NCI-H345 (cell line): ENCODE results near the gene KDM5C.

ENCODE experiments used
- DNase-seq: peaks from one replicate; lab custom pipeline; 2025; lab: John Stamatoyannopoulos, UW

KDM5C gene

GRCh38 chrX:53250556-53250955 lies 25.5 kb upstream of the KDM5C start:
- DNase-seq, result no peak

DNA sequence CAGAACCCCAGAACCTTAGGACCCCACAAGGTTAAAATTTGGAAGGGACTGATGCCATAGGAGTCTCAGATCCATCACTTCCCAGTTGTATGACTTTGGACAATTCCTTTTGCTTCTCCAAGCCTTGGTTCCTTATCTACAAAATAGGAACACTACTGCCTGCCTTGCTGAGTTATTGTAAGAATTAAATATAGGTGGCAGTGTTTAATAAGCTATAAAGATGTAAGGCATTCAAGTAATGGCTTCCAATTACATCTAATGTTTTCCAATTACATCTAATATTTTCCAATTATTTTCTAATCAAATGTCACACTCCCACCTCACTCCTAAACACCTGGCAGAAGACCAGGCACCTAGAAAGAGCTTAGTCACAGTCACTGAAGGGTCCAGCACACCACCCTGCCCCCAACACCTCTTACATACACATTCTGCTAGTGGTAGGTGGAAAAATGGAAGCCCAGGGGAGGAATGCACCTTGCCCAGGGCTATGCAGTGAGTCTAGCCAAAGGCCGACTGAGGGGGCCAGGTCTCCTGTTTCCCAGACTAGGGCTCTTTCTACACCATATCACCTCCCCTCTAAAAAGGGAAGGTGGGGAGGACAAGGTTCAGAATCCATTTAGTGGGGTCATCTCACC lies 24.5 kb upstream of the KDM5C start:
- DNase-seq, result no peak

DNA sequence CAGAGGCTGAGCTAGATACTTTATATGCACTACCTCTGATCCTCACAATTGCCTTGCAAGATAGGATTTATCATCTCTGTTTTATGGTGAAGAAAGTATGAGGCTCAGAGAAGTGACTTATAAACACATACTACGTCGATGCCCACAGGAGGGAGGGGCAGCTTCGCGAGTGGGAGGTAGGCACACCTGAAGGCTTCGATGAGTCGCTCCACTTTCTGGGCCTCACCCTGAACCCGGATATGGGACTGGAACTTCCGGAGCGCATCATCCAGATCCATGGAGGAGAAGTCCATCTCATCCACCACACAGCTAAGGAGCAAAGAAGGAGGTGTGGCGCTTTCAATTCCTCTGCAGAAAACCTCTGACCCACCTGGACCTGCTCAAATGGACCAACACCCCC lies 22.9 kb upstream of the KDM5C start:
- no peak for DNase-seq

- DNase-seq, result no peak
Measured at GRCh38 chrX:53246231-53246630, 21.2 kb upstream of the KDM5C start.

GRCh38 chrX:53244610-53245009 lies 19.6 kb upstream of the KDM5C start:
- DNase-seq, result no peak

DNA sequence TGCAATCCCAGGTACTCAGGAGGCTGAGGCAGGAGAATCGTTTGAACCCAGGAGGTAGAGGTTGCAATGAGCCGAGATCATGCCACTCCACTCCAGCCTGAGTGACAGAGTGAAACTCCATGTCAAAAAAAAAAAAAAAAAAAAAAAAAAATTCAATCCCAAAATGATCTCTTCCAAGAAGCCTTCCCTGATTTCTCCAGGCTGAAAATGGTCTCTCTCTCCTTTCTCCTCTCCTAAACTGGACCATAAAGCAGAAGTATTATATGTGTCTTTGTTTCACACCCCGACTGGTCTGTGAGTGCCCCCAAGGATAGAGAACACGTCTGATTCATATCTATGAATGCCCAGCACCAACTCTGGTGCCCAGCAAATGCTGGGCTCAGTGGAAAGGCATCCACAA lies 17.3 kb upstream of the KDM5C start:
- no peak for DNase-seq

DNA sequence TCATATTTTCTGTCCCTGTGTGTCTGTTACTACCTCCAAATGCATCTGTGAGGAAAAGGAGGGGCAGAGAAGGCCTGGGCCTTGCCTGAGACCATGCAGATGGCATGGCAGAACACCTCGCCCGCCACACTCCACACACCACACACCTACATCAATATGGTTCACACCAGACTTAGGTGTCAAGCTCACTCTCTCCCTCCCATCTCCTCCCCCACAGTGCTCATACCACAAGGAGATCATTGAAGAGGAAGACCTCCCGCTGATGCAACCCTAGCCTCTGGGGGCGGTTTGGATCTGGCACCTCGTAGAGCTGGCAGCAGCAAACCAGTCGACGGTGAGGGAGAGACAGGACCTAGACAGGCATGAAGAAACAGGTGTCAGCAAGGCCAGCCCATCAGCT lies 16.6 kb upstream of the KDM5C start:
- no peak for DNase-seq

DNA sequence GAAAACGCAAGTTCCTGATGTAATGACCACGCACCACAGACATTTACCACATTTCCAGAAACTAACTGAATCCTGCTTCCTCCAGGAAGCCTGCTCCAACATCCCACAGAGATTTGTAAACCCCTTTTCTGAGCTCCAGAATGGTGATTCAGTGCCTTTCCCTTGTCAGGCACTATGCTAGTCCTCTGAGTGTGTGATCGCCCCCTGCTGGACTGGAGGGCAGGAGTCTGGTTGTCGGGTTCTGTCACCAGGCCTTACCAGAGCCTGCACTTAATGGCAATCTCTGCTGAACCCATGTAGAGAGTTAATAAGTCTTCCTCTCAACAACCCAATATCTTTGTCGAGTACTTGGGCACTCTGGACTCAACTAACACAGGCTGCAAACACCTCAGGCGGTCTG lies 14.5 kb upstream of the KDM5C start:
- no peak for DNase-seq

- DNase-seq, result no peak
Measured at GRCh38 chrX:53237056-53237455, 12.0 kb upstream of the KDM5C start.

- DNase-seq, result no peak
Measured at GRCh38 chrX:53236025-53236679, 11.1 kb upstream of the KDM5C start.

GRCh38 chrX:53235566-53235965 lies 10.6 kb upstream of the KDM5C start:
- no peak for DNase-seq

- DNase-seq, result no peak
Measured at GRCh38 chrX:53234484-53234883, 9.5 kb upstream of the KDM5C start.

GRCh38 chrX:53233536-53233935 lies 8.5 kb upstream of the KDM5C start:
- DNase-seq, result no peak

GRCh38 chrX:53230116-53230515 lies 5.1 kb upstream of the KDM5C start:
- DNase-seq, result no peak

DNA sequence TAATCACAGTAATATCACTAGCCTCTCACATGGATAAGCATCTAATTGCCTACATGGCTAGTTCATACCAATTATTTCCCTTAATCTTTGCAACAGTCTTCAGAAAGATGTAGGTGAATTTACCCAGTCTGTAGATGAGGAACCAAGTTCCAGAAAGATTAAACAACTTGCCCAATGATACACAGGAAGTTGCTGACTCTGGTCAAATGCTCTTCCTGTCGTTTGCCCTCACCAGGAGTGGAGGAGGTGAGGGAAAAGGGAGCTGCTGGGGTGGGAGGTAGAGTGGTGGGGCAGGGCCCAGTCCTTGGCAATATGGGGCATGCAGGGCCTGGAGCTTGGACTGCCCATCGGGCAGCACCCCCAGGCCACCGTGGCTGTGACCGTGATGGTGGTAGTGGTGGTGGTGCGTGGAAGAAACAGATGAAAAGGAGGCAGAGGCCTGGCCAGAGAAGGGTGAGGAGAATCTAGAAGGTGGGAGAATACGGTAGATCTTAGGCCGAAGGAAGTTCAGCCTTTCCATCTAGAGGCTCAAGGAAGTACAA lies 2.3 kb upstream of the KDM5C start:
- no peak for DNase-seq

DNA sequence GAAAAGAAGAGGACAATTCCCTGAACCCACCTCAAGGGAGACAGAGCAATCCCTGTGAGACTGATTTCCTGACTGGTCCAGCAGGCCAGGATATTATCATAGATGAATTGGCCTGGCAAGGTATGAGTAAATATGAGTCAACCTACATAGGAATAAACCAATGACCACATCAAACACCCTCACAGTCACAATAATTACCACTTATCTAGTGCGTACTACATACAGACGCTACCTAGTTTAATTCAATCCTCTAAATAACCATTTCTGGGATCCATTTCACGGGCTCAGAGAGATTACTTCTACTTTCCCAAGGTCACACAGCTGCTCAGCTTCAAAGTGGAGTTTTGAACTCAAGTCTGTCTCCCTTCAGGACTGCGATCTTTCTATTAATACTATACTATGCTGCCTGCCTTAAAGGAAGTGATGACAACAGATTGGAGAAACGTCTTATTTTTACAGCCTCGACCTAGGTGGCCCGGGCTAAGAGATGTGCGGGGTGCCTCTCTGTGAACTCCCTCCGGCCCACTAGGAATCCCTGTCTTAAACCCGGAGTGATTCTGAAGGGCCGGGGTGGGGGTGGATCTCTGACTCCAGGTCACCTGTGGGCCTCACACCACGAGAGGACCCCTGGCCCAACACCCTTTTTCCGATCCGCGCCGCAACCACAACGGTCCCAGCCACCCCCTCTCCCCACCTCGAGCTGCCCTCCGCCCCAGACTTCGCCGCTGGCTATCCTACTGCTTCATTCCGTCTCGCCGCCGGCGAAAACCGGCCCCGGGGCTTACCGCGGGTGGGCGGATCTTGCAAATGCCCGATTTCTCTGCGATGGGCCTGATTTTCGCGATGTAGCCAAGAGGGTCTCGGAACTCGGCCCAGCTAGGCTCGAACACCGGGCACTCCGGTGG lies 800 bp downstream of the KDM5C start:
- no peak for DNase-seq

DNA sequence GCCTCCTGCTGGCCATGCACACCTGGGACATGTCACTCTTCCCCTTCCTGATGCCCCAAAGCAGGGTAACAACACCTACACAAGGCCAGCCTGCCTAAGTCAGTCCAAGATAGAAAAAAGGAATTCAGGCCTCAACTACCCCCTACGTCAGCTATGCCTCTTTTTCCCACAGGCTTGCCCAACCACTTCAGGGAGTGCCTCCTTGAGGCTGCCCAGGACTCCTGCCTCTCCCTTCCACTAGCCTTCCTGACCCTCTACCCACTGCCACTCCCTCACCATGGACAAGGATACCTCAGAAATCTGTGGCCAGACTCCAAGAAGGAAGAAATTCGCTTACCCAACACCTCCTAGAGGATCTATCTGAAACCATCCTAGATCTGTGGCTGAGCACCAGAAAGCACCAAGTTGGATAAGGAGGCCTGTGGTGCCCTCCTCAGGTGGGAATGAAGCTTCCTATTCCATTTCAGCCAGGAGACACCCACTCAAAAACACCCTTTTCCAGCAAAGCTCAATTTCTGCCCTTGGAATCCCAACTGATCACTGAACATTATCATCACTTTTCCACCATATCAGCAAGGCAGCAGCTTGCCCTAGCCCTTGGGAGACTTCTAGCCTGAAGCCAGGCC lies 1.8 kb downstream of the KDM5C start:
- DNase-seq, result no peak

GRCh38 chrX:53211391-53211978 lies 13.5 kb downstream of the KDM5C start:
- no peak for DNase-seq

DNA sequence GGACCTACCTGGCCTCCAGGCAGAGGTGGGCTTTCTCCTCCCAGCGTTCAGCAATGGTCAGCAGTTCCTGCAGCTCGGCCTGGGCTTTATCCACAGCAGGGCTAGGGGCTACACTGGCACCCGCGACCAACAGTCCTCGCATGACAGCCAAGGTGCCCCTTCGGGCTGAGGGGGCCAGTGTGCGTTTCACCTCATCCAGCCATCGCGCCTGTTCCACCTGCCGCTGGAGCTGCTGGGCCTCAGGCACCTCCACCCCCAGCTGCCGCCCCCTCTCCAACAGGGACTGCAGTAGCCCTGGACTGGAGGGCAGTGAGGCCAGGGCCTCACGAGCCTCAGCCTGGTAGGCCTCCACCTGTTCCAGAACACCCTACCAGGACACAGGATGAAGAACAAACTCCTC lies 28.3 kb downstream of the KDM5C start:
- no peak for DNase-seq

- no peak for DNase-seq
Measured at GRCh38 chrX:53195401-53195800, 29.6 kb downstream of the KDM5C start.

DNA sequence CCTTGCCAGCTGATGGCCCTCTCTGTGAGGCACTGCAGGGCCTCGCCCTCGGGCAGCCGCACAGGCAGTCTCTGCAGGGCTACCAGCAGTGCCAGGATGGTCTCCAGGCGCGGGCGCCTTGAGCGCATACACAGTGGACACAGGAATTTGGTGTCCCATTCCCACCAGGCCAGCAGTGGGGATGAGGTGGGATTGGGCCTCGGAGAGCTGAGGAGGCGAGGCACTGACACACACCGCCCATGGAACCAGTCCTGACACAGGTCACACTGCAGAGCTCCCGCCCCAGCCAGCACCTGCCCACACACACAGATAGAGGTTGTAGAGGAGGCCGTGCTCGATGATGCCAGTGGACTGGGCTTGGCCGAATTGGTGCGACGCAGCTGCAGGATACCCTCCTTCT lies 30.7 kb downstream of the KDM5C start:
- no peak for DNase-seq

DNA sequence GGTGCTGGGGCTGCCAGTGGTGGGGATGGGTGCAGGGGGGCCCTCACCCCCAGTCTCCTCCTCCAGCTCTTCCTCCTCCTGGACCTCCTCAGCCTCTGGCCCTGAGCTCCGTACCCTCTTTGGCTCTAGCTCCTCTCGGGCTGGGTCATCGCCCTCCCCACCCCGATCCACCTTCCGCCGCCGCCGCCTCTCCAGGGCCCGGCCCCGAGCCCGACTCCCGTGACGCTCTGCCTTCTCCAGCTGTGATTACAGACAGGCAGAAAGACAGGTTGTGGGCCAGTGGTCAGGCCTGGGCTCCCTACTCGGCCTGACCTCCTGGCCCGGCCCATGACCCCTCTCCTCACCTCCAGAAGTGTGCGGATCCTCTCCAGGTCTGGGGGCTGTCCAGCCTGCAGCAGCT lies 31.9 kb downstream of the KDM5C start:
- no peak for DNase-seq
